GM18868 (cell line): ENCODE data around the gene LPCAT3.
"Not testable (repeated sequence)": the region's sequence is repeated elsewhere in the genome, so short reads cannot be mapped to it uniquely, and the experiment has no call there.

Source experiments
- ATAC-seq: cut with Tn5 transposase; IDR thresholded peaks from one replicate; pipeline ENCODE4 v1.9.1; 2021; ENCODE audit warnings: mild to moderate bottlenecking, moderate library complexity; ENCODE audit not compliant: unreplicated experiment

The LPCAT3 gene, protein sequence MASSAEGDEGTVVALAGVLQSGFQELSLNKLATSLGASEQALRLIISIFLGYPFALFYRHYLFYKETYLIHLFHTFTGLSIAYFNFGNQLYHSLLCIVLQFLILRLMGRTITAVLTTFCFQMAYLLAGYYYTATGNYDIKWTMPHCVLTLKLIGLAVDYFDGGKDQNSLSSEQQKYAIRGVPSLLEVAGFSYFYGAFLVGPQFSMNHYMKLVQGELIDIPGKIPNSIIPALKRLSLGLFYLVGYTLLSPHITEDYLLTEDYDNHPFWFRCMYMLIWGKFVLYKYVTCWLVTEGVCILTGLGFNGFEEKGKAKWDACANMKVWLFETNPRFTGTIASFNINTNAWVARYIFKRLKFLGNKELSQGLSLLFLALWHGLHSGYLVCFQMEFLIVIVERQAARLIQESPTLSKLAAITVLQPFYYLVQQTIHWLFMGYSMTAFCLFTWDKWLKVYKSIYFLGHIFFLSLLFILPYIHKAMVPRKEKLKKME

DNA sequence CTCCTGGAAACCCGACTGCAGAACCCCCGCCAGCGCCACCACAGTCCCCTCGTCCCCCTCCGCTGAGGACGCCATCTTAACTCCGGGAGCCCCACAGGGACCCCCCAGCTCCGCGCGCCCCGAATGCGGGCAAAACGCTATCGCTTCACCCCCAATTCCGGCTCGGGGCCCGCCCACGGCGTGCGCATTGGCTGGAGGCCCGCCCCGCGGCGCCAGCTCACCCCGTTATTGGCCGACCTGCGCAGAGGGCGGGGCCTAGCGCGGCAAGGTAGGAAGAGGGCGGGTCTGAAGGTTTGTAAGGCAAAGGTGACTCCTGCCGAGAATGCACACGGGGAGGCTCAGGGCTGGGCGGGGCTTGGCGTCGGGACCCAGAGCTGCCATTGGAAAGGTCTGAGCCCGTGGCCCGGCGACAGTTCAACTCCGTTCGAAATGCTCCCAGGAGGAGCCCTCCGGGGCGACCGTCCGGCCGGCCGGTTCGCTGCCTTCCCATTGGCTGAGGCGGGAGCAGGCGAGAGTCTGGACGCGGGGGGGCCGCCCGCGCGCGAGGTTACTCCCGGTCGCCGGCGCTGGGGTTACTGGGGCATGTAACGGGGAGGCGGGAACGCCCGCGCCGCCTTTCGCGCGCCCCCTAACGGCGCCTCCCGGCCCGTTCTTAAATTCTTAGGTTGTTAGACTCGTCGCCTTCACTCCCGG lies at the start of gene LPCAT3:
LPCAT3 (minus strand) TSS at position 127 of the 693 bp plus-strand sequence; CDS start at position 75, 52 bp downstream.
- peak; percentile 92 for ATAC-seq

DNA sequence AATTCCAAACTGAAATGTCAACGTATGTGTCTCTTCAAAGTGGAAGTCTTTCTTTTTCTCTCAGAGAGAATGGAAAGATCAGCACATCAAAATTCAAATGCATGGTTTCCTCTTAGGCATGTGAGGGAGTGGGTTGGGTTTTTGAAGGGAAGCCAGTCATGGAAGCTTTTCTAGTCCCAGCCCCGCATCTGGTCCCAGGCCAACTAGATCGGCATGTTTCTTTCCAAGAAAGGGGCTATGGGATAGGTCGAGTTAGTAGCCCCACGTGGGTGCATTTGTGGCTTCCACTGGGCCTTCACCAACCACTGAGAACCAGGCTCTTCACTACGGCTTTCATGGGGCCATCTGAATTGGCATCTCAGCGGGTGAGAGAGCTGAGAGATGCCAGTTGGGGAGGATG lies 48.8 kb upstream of the LPCAT3 start:
- no peak for ATAC-seq

DNA sequence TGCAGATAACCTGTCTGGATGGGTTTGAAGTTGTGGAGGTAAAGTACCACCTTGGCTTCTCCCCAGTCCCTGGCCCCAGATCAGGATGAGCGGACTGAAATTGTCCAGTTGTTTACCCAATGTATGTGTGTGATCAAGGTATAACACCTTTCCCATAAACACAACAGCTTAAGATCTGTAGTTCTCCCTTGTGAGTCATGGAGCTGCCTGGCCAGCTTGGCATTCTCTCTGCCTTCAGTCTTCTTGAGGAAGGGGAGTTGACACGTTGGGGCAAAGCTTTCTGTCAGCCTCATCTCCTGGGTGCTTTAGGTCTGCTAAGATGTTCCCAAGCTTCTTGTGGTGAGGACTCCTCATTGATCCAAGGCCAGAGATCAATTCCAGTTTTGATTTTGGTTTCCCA lies 48.3 kb upstream of the LPCAT3 start:
- ATAC-seq: no peak

DNA sequence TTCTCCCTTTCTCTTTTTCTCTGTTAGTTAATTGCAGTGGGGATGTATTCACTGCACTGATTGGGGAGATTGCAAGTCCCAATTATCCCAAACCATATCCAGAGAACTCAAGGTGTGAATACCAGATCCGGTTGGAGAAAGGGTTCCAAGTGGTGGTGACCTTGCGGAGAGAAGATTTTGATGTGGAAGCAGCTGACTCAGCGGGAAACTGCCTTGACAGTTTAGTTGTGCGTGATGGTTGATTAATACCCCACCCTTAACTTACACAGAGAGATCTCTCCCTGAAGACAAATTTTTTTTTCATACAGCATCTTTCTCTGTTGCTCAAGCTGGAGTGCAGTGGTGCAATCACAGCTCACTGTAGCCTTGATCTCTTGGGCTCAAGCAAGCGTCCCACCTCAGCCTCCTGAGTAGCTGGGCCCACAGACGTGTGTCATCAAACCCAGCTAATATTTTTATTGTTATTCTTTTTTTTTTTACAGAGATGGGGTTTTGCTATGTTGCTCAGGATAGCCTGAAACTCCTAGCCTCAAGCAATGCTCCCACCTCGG lies 46.9 kb upstream of the LPCAT3 start:
- no peak for ATAC-seq

DNA sequence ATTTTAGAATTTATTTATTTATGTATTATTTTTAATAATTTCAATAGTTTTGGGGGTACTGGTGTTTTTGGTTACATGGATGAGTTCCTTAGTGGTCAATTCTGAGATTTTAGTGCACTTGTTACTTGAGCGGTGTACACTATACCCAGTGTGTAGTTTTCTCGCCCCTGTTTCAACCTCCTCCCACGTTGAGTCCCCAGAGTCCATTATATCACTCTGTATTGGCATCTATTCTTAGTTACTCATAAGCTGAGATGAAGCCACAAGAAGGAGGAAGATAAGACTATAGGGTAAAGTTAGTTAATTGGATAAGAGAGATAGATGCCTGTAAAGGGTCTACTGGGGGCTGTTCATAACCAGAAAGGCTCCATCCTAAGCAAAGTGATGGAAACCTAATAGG lies 46.2 kb upstream of the LPCAT3 start:
- no peak for ATAC-seq

DNA sequence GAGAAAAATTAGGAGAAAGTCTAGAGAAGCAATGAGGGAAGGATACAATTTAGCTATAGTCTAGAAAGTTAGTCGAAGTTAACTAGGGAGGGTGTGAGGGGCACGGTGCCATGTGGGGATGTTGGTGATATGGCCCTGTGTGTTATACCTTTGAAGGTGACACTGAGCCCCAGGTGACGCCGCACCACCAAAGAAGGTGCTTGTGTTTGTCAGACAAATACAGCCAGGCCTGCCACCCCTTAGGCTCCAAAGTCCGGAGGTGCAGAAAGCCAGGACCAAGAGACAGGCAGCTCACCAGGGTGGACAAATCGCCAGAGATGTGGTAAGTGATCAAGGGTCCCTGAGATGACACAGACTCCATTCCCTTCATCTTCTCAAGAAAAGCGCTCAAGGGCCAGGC lies 43.3 kb upstream of the LPCAT3 start:
- ATAC-seq: no peak

DNA sequence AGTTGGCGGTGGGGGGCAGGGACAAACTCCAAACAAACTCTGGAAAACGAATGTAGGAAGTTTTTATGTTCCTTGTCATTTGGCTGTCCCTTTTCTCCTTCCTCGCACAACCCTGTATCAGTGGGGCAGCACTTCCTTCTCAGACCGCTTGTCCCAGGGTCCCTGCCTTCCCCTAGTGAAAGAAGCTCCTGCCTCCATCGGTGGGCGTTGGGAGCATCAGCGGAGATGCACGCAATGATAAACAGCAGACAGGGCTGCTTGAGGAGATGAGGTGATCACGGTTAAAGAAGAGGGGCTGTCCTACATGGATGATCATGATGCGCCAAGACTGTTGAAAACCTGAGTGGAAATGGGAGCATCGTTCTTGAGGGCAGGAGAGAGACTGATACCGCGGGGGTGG lies 42.9 kb upstream of the LPCAT3 start:
- no peak for ATAC-seq

DNA sequence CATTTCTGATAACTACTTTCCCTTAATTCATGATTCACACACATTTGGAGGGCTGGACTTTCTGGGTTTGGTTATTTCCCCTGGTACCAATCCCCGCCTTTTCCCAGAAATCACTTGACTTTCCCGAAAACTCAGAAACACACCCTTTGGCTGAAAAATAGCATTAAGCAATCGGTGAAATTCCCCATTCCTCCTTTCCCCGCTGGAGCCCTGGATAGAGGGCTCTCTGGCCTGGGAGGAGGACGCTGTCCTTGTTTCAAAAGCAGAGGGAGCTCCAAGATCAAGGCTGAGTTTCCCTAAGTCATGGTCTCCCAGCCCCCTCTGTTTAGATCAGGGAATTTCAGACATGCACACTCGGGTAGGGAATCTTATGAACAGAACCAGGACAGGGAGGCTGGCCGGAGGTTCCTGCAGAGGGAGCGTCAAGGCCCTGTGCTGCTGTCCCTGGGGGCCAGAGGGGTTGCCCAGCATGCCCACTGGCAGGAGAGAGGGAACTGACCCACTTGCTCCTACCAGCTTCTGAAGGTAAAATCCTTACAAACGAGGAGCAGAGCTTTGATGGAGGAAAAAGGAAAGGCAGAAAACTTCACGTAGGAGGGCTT lies 42.2 kb upstream of the LPCAT3 start, which contains the start of gene C1S:
C1S (plus strand) TSS at position 366 of the 602 bp plus-strand sequence. CDS start 1,195 bp downstream, outside the sequence.
- ATAC-seq: no peak

DNA sequence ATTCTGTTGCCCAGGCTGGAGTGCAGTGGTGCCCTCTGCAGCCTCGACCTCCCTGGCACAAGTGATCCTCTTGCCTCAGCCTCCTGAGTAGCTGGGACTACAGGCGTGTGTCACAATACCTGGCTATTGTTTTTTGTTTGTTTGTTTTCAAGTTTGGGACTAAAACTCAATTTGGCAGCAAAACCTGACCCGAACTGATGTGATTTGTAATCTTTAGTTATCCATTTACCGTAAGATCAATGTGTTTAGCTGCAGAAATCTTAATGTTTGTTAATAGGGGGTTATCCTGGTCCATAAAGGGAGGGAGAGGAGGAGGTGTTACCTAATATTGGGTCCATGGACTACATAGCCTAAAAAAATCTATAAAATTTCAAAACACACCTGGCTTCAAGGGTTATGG lies 41.5 kb upstream of the LPCAT3 start:
- ATAC-seq: no peak

DNA sequence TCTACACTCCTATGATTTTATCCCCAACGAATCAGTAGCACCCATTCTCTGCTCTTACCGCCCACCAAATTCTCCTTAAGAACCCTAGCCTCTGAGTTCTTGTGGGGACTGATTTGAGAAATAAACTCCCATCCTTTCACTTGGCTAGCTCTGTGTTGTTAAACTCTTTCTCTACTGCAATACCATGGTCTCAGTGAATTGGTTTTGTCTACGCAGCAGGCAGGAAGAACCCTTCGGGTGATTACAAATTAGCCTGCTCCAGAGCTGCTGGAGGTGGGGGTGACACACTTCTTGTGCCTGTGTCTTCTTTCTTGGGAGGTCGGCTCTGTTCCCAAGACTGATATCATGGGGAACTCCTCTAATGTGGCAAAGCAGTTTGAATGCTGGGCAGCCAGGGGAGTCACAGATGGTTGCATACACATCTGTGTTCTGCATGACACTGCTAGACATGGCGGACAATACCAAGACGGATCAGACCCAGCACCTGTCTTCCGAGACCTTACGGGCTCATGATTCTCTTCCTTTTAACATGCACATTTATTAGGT lies 40.6 kb upstream of the LPCAT3 start:
- ATAC-seq: no peak

DNA sequence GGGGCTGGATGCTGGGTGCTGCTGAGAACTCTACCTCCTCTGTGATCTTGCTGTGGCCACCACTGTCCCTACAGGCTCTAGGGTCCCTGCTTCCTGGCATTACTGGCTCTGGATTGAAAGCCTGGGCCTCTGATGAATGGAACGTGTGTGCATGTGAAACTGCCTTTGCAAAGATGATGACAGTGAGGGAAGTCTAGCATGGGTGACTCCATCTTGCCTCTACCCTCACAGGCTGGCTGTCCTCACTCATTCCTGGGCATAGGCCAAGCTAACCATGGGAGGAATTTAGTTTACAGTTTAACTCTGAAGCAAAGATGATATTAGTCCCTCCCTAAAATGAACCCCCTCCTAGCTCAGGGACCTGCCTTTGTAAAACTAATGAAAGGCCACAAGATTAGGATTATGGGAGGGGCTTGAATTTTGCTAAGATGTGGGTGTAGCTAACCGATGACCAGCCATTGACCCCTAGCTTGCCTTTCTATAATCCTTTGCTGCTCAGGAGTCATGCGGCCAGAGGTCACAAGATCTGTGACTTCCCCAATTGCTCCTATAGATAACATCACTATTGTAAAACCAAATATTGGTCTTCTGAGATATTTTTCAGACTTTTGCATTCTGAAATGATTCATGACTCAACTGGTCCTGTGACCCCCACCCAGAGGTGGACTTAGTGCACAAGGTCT lies 40.0 kb upstream of the LPCAT3 start:
- no peak for ATAC-seq

DNA sequence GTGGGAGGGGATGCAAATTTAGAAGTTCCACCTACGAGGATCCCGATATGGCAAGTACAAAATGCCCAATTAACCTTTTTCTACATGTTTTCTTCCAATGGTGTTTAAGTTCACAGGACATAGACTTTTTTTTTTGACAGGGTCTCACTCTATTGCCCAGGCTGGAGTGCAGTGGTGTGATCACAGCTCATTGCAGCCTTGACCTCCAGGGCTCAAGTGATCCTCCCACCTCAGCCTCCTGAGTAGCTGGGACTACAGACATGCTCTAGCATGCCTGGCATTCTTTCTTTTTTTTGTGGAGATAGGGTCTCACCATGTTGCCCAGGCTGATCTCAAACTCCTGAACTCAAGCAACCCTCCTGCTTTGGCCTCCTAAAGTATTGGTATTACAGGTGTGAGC lies 37.5 kb upstream of the LPCAT3 start:
- not testable (repeated sequence) for ATAC-seq

DNA sequence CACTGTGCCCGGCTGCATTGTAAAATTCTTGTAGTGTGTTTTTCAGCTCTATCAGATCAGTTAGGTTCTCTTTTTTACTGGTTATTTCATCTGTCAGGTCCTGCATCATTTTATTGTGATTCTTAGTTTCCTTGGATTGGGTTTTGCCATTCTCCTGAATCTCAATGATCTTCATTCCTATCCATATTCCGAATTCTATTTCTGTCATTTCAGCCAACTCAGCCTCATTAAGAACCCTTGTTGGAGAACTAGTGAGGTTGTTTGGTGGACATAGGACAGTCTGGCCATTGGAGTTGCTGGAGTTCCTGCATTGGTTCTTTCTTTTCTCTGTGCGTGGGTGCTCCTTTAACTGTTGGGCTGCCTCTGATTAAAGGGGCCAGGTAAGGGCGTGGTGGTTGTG lies 36.6 kb upstream of the LPCAT3 start:
- no peak for ATAC-seq

DNA sequence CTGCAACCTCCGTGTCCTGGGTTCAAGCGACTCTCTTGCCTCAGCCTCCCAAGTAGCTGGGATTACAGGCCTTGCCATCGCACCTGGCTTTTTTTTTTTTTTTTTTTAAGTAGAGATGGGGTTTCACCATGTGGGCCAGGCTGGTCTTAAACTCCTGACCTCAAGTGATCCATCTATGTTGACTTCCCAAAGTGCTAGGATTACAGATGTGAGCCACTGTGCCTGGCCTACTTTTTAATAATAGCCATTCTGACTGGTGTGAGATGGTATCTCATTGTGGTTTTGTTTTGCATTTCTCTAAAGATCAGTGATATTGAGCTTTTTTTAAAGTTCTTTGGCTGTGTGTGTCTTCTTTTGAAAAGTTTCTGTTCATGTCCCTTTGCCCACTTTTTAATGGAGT lies 31.7 kb upstream of the LPCAT3 start:
- ATAC-seq: not testable (repeated sequence)

DNA sequence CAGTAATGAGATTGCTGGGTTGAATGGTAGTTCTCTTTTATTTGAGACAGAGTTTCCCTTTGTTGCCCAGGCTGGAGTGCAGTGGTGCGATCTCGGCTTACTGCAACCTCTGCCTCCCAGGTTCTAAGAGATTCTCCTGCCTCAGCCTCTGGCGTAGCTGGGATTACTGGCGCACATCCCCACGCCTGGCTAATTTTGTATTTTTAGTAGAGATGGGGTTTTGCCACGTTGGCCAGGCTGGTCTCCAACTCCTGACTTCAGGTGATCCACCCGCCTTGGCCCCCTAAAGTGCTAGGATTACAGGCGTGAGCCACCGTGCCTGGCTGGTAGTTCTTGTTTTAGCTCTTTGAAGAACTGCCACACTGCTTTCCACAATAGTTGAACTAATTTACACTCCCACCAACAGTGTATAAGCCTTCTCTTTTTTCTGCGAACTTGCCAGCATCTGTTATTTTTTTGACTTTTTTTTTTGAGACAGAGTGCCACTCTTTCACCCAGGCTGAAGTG lies 31.2 kb upstream of the LPCAT3 start:
- ATAC-seq: not testable (repeated sequence)

DNA sequence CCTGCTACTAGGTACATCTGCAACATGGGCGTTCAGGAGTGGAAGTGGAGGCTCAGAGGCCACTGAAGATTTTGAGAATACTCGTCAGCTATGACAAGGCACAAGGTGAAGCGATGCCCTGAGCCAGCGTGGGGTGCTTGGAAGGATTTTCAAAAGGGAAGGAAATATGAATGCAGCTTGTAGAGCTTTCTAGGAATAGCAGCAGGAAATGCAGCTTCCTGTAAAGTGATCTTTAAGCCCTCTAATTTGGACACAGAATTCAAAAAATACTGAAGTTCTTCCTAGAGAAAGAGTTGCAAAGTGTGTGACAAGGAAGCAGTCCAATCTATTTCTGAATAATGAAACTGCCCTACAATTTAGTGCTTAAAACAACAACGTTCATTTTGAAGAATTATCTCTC lies 29.0 kb upstream of the LPCAT3 start:
- ATAC-seq: no peak

DNA sequence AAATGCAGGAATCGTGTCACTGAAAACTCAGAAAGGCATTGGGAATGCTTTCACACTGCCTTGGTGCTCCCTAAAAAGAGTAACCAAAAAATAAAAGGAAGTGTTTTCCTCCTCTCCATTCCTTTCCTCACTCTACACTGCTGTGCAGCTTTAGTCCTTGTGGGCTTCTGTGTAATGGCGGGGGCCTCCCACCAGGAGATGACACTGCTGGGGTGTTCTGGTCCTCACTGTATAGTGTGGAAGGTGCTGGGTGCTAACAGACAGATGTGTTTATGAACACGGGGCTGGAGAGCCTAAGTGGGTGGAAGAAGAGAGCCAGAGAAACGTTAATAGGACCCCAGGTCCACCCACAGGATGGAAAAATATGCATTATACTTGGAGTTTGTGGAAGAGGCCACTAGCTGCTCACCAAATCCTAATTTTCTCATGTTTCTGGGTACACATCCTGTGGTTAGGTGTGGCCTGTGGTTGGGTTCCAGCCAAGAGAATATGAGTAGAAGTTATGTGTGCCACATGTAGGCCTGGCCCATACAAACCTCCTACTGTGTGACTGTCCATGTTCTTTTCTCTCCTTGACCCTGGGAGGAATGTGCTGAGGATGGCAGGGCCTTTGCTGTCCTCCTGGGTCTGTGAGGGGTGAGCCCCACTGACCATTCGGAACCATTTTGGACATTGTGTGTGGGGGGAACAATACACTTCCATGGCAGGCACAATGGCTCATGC lies 28.3 kb upstream of the LPCAT3 start:
- no peak for ATAC-seq

DNA sequence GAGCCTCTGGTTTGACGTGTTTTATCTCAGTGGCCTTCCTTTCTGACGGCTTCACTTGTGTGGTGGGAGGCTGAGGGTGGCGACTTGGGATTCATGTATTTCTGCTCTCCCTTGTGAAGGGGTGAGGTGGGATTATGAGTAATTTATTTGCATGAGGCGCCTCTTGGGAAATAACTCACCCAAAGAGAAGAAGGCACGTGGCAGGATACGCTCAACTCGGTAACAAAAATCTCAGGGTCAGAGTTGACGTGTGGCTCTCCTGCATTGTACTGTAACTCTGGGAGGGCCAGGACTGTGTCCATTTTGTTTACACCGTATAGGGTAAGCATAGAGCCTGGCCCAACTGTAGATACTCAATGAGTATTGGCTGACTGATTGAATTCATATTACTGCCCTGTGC lies 27.6 kb upstream of the LPCAT3 start:
- ATAC-seq: no peak

DNA sequence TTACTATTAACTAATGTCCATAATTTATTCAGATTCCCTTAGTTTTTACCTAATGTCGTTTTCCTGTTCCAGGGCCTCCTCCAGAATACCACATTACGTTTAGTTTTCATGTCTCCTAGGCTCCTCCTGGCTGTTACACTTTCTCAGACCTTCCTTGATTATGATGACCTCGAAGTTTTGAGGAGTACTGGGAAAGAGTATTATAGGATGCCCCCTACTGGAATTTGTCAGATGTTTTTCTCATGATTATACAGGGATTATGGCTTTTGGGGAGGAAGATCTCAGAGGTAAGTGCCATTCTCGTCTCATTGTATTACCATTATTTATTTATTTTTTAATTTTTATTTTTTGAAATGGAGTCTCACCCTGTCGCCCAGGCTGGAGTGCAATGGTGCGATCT lies 24.6 kb upstream of the LPCAT3 start:
- ATAC-seq: no peak

DNA sequence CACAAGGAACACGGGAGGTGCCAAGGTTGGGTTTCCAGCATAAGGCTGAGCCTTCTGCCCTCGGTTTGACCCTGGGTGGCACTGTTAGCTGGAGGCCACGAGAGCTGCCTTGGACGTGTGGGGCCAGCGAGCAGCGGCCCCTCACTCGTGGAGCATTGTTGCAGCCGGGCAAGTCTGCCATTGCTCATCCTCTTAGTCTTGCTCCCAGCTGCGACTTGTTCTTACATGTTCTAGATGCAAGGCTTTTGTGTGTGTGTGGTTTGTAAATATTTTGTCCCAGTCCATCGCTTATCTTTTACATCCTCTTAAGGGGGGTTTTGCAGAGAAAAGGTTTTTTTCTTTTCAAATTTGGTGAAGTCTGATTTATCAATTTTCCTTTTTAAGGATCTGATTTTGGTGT lies 21.1 kb upstream of the LPCAT3 start:
- ATAC-seq: no peak
